Lung (tissue), 12 donors: ENCODE measurements around the gene RAB8B. TPM values are rescaled to one million over a fixed set of nuclear protein-coding genes. Genes with fewer than 3 reads are reported as not detected.

Experiments
- ATAC-seq: fragments of 200-7000 bp; cut with Tn5 transposase; one replicate; pipeline ENCODE4 v1.9.1; 2020; ENCODE audit warnings: moderate number of reproducible peaks; ENCODE audit not compliant: insufficient read depth, low FRiP score
- DNase-seq, 3 donors: peaks; one replicate each; pipeline ENCODE4 v3.0.0-alpha.2; 2013 to 2017
- H3K27ac ChIP-seq, 2 donors: one replicate each; pipeline ENCODE4 v1.5.1; 2013; ENCODE audit warnings: mild to moderate bottlenecking in 2 of 2, moderate library complexity in 2 of 2, control low read depth in 1 of 2, inconsistent platforms in 1 of 2, low read depth in 1 of 2, low read length in 1 of 2
- H3K27me3 ChIP-seq, 3 donors: one replicate each; pipeline ENCODE4 v1.5.1; 2013; ENCODE audit warnings: low read length in 2 of 3; ENCODE audit not compliant: control insufficient read depth in 3 of 3, insufficient read depth in 3 of 3
- H3K36me3 ChIP-seq, 4 donors: one replicate each; pipeline ENCODE4 v1.5.1; 2013; ENCODE audit warnings: low read length in 4 of 4, mild to moderate bottlenecking in 1 of 4, moderate library complexity in 1 of 4; ENCODE audit not compliant: control insufficient read depth in 4 of 4, insufficient read depth in 4 of 4
- H3K4me1 ChIP-seq, 5 donors: one replicate each; pipeline ENCODE4 v1.5.1; 2013; ENCODE audit warnings: low read length in 5 of 5, mild to moderate bottlenecking in 2 of 5, moderate library complexity in 1 of 5; ENCODE audit not compliant: control insufficient read depth in 5 of 5, insufficient read depth in 5 of 5
- H3K4me3 ChIP-seq: one replicate; pipeline ENCODE4 v1.5.1; 2013; ENCODE audit warnings: mild to moderate bottlenecking, control low read depth, moderate library complexity
- H3K9ac ChIP-seq, 2 donors: one replicate each; pipeline ENCODE4 v1.5.1; 2013; ENCODE audit warnings: low read length in 2 of 2, control low read depth in 1 of 2; ENCODE audit not compliant: insufficient read depth in 1 of 2
- H3K9me3 ChIP-seq, 4 donors: one replicate each; pipeline ENCODE4 v1.5.1; 2013; ENCODE audit warnings: low read length in 3 of 4, mild to moderate bottlenecking in 1 of 4, moderate library complexity in 1 of 4; ENCODE audit not compliant: control insufficient read depth in 4 of 4, insufficient read depth in 3 of 4
- CTCF ChIP-seq: IDR thresholded peaks from 2 replicates; pipeline ENCODE4 v1.5.1; 2012; ENCODE audit warnings: mild to moderate bottlenecking; ENCODE audit errors: control extremely low read depth, extremely low read depth
- WGBS, 2 donors: extraction: QIAGEN DNeasy Blood & Tissue Kit; methylation state at CpG; one replicate each; pipeline ENCODE4 v1.1.7; 2013; 5-methylcytosine and 5-hydroxymethylcytosine counted together
- polyA plus RNA-seq, 2 donors: library from polyadenylated mRNA; stranded (reverse); fragments of 200-250 nt; gene quantifications; one replicate each; pipeline ENCODE4 v1.2.1, GENCODE V29; 2013
- total RNA-seq, 2 donors: library from RNA; depleted of rRNA in 1 of 2; stranded (reverse); fragments of >200 nt in 1 of 2; gene quantifications; one replicate each; pipeline ENCODE4 v1.2.1, GENCODE V29; 2014 to 2021
- donor health status: control.
- donor health status: control.
- donor health status: Bipolar disorder and iron deficiency.
- donor health status: healthy.
- donor health status: DM: yes; HTN: yes; CAD: no.

RAB8B gene
- total and polyA plus RNA-seq, 4 donors: 10.0 to 88.9 (median 35.7) TPM

- H3K4me1 ChIP-seq: peaks cover 0 to 14% (median 6%) of the 10 kb centered on the region in 5 donors
- H3K9ac ChIP-seq: no peak overlapping the region
- no peak for TF ChIP-seq CTCF
- no peak overlapping the region for H3K27ac ChIP-seq
- ATAC-seq (no peak), DNase-seq (no peak)
- H3K36me3 ChIP-seq: peaks cover 0 to 21% (median 13%) of the 10 kb centered on the region in 4 donors
- H3K4me3 ChIP-seq: no peak overlapping the region
- H3K27me3 ChIP-seq: no peaks in the 10 kb centered on the region
- WGBS, 2 donors: 97 to 98% methylated on average over 2 of the region's 2 CpGs
- no peaks in the 10 kb centered on the region for H3K9me3 ChIP-seq
These were observed 62.3 kb downstream of the RAB8B start for GRCh38 chr15:63251701-63252100.

GRCh38 chr15:63252292-63252691 is 62.9 kb downstream of the RAB8B start:
- Histone ChIP-seq H3K9ac (no peak overlapping the region), H3K27ac (no peak overlapping the region), H3K27me3 (no peaks in the 10 kb centered on the region), H3K4me3 (no peak overlapping the region), H3K4me1 (peaks cover 0 to 17% (median 7%) of the 10 kb centered on the region in 5 donors), H3K9me3 (no peaks in the 10 kb centered on the region), H3K36me3 (peaks cover 0 to 18% (median 12%) of the 10 kb centered on the region in 4 donors)
- TF ChIP-seq CTCF: no peak
- WGBS, 2 donors: 96 to 98% methylated on average over 2 of the region's 2 CpGs
- DNase-seq (no peak), ATAC-seq (no peak)

GRCh38 chr15:63254991-63255390 is 65.6 kb downstream of the RAB8B start:
- Histone ChIP-seq H3K9me3 (no peaks in the 10 kb centered on the region), H3K27me3 (no peaks in the 10 kb centered on the region), H3K4me1 (peaks cover 0 to 11% (median 6%) of the 10 kb centered on the region in 5 donors), H3K4me3 (no peak overlapping the region), H3K27ac (no peak overlapping the region), H3K9ac (no peak overlapping the region), H3K36me3 (peaks cover 0 to 20% (median 16%) of the 10 kb centered on the region in 4 donors)
- DNase-seq: no peak
- 83 to 94% methylated on average over 2 of the region's 2 CpGs for WGBS, 2 donors
- no peak for TF ChIP-seq CTCF
- no peak for ATAC-seq

DNA sequence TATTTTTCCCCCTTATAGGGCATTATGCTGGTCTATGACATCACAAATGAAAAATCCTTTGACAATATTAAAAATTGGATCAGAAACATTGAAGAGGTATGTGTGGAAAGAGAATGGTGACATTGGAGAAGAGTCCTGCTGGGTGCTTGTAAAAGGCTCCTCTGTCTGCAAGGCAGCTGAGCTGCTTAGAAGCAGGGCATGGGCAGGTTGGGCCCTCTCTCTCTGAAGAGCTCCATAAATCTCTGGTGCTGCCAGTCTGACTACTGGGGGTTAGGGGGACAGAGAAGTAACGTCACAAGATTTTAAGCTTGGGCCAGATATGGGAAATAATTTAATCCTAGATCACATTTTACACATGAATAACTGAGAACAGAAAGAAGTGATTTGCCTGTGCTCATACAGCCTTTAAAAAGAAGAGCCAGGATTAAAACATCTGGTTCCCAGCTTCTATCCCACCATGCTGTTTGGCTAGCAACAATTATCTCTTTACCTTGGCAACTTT is 66.1 kb downstream of the RAB8B start:
- peaks cover 0 to 11% (median 6%) of the 10 kb centered on the region in 5 donors for H3K4me1 ChIP-seq
- no peak overlapping the region for H3K27ac ChIP-seq
- no peak overlapping the region for H3K9ac ChIP-seq
- ATAC-seq: no peak
- no peaks in the 10 kb centered on the region for H3K27me3 ChIP-seq
- 77 to 90% methylated on average over 1 of the region's 1 CpG for WGBS, 2 donors
- H3K4me3 ChIP-seq: no peak overlapping the region
- no peaks in the 10 kb centered on the region for H3K9me3 ChIP-seq
- no peak for DNase-seq
- peaks cover 0 to 19% (median 13%) of the 10 kb centered on the region in 4 donors for H3K36me3 ChIP-seq
- no peak for TF ChIP-seq CTCF
